C4-2B (cell line): ENCODE measurements around the gene SLC49A3.

Experiments used
- H3K27ac ChIP-seq: fragments of 450-650 bp; 2 replicates; pipeline ENCODE4 v1.5.1; 2017
- CTCF ChIP-seq: fragments of 450-650 bp; conservative IDR thresholded peaks from 2 replicates; pipeline ENCODE4 v1.5.1; 2017; ENCODE audit warnings: mild to moderate bottlenecking
- ZFX ChIP-seq: fragments of 450-650 bp; IDR thresholded peaks from 2 replicates; pipeline ENCODE4 v1.6.1; 2017

Gene SLC49A3

DNA sequence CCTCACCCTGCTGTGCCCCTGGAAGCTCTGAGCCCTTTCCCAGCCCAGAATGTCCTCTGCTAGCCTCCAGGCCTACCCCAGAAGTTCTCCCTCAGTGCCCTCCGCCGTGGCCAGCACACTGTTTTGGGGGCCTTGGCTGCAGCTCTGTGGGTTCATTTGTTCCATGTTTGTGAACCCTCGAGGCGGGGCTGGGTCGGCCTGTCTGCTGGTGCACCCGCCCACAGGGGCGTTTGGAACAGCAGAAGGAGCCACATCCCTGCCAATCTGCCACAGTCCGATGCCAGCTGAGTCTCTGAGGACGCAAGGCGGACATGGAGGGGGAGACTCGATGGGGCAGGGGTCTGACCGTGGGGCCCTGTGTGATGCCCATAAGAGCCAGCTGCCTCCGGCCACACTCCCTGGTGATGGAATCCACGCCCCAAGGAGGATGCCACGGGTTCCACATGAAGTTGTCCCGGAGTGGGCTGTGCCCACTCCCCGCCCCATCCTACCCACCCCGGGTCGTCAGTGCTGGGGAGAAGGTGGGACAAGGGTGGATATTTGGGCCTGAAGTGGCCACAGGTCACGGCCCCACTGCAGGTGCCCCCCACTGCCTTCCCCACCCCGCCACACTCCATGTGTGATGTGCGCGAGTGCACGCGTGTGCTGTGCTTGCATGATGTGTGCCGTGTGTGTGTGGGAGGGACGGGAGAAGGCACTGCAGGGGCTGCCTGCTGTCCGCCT, 22.0 kb downstream of the SLC49A3 start:
- no peak overlapping the region for H3K27ac ChIP-seq
- no peak for TF ChIP-seq ZFX
- no peak for TF ChIP-seq CTCF

DNA sequence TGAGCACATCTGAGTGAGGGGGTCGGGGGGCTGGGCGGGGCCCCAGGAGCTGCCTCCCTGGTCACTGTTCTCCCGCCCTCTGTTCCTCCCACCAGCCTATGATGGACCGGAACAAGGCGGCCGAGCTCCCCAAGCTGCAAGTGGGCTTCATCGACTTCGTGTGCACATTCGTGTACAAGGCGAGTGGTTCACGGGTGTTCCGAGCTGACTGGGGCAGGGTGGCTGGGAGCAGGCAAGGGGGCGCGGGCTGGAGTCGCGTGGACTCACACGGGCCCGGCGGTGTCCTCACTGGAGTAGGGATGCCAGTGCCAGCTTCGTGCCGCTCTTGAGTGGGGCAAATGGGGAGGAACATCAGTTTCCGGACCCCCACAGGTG, 22.5 kb downstream of the SLC49A3 start:
- TF ChIP-seq ZFX: no peak
- TF ChIP-seq CTCF: no peak
- H3K27ac ChIP-seq: no peak overlapping the region

- H3K27ac ChIP-seq: no peak overlapping the region
- TF ChIP-seq CTCF: no peak
- no peak for TF ChIP-seq ZFX
Measured at GRCh38 chr4:665751-666435, 23.1 kb downstream of the SLC49A3 start.

GRCh38 chr4:665381-665750, 23.6 kb downstream of the SLC49A3 start:
- no peak overlapping the region for H3K27ac ChIP-seq
- no peak for TF ChIP-seq ZFX
- no peak for TF ChIP-seq CTCF

- TF ChIP-seq ZFX (no peak), CTCF (no peak)
- no peak overlapping the region for H3K27ac ChIP-seq
Measured at GRCh38 chr4:664713-665231, 24.2 kb downstream of the SLC49A3 start.

- TF ChIP-seq ZFX (no peak), CTCF (no peak)
- no peak overlapping the region for H3K27ac ChIP-seq
Measured at GRCh38 chr4:663438-664428, 25.2 kb downstream of the SLC49A3 start.

DNA sequence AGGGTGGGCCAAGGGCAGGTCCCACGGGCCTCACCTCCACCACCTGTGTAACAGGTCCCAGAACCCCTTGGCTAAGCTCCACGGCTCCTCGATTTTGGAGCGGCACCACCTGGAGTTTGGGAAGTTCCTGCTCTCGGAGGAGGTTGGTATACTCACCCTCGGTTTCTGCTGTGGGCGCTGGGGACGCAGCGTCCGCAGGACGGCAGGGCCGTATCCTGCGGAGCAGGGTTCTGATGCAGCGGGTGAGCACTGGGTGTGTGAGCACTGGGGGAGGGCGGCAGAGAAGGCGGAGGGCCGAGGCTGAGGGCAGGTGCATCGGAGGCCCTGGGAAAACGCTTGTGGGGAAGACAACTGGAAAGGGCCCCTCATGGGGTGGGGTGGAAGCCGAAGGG, 25.9 kb downstream of the SLC49A3 start:
- no peak overlapping the region for H3K27ac ChIP-seq
- TF ChIP-seq ZFX (no peak), CTCF (no peak)
